Fibroblast of lung (primary cell): ENCODE data around the gene FARP1. TPM values are rescaled to one million over a fixed set of nuclear protein-coding genes. Genes with fewer than 3 reads are reported as not detected.

ENCODE experiments used
- DNase-seq, 2 donors: peaks; one replicate each; pipeline versions ENCODE4 v3.0.0 to v3.0.0-alpha.2; 2010; ENCODE audit warnings: low read depth in 2 of 2
- H2AFZ ChIP-seq: 2 replicates; pipeline ENCODE4 v1.5.1; 2012; ENCODE audit warnings: low read length, control low read depth, inconsistent platforms
- H3K27ac ChIP-seq: 2 replicates; pipeline ENCODE4 v1.5.1; 2011; ENCODE audit warnings: low read length, control low read depth; ENCODE audit not compliant: insufficient read depth
- H3K27me3 ChIP-seq: 2 replicates; pipeline ENCODE4 v1.5.1; 2011; ENCODE audit warnings: mild to moderate bottlenecking, low read length; ENCODE audit not compliant: control insufficient read depth, insufficient read depth
- H3K36me3 ChIP-seq: 2 replicates; pipeline ENCODE4 v1.5.1; 2011; ENCODE audit warnings: low read length; ENCODE audit not compliant: control insufficient read depth, insufficient read depth
- H3K4me1 ChIP-seq: 2 replicates; pipeline ENCODE4 v1.5.1; 2011; ENCODE audit warnings: low read length; ENCODE audit not compliant: control insufficient read depth, insufficient read depth; ENCODE audit errors: extremely low read depth
- H3K4me2 ChIP-seq: 2 replicates; pipeline ENCODE4 v1.5.1; 2011; ENCODE audit warnings: low read length, control low read depth; ENCODE audit not compliant: insufficient read depth; ENCODE audit errors: extremely low read depth
- H3K4me3 ChIP-seq, 4 experiments: fragments of 200-600 bp in 1 of 4; sonication (generic) in 1 of 4; replicated peaks in 1 of 4; 2 replicates each; pipeline ENCODE4 v1.5.1; 2011 to 2016; ENCODE audit warnings: low read length in 4 of 4, low read depth in 3 of 4, mild to moderate bottlenecking in 3 of 4, control low read depth in 2 of 4, inconsistent platforms in 1 of 4, mixed read lengths in 1 of 4; ENCODE audit not compliant: insufficient read depth in 1 of 4; ENCODE audit errors: control extremely low read depth in 1 of 4
- H3K79me2 ChIP-seq: 2 replicates; pipeline ENCODE4 v1.5.1; 2012; ENCODE audit warnings: mild to moderate bottlenecking, low read length, inconsistent platforms; ENCODE audit not compliant: control insufficient read depth, insufficient read depth
- H3K9ac ChIP-seq: 2 replicates; pipeline ENCODE4 v1.5.1; 2011; ENCODE audit warnings: mild to moderate bottlenecking, low read length, control low read depth; ENCODE audit not compliant: insufficient read depth
- H3K9me3 ChIP-seq: 2 replicates; pipeline ENCODE4 v1.5.1; 2012; ENCODE audit warnings: low read depth, low read length; ENCODE audit not compliant: control insufficient read depth, insufficient read depth
- H4K20me1 ChIP-seq: 2 replicates; pipeline ENCODE4 v1.5.1; 2011; ENCODE audit warnings: low read length; ENCODE audit not compliant: control insufficient read depth, insufficient read depth; ENCODE audit errors: extremely low read depth
- EZH2 ChIP-seq: IDR thresholded peaks from 2 replicates; pipeline ENCODE4 v1.5.1; 2012; ENCODE audit warnings: low read length, control low read depth, mild to moderate bottlenecking; ENCODE audit errors: missing control alignments
- polyA plus RNA-seq, 2 donors: library from polyadenylated mRNA; depleted of rRNA in 1 of 2; stranded (reverse) in 1 of 2; unstranded in 1 of 2; fragments of >200 nt; gene quantifications; 2 replicates each; pipeline ENCODE4 v1.2.1, GENCODE V29; 2011 to 2012; ENCODE audit warnings: missing spikeins in 1 of 2
- total RNA-seq: library from RNA; depleted of rRNA; stranded (reverse); fragments of >200 nt; gene quantifications from 2 replicates; pipeline ENCODE4 v1.2.1, GENCODE V29; 2014
- TF ChIP-seq, protein P1 (sequence below), 2 donors: IDR thresholded peaks in 1 of 2; conservative IDR thresholded peaks in 1 of 2; 1 replicate in 1 of 2; 2 replicates in 1 of 2; pipeline ENCODE4 v1.5.1; 2011 to 2012; ENCODE audit warnings: low read length in 2 of 2, control low read depth in 1 of 2, inconsistent platforms in 1 of 2, low read depth in 1 of 2, mild to moderate bottlenecking in 1 of 2

The FARP1 gene
- total and polyA plus RNA-seq, 2 donors (not counting 1 experiment from before 2014, with no cell fraction given) = 50.9 to 199 TPM

DNA sequence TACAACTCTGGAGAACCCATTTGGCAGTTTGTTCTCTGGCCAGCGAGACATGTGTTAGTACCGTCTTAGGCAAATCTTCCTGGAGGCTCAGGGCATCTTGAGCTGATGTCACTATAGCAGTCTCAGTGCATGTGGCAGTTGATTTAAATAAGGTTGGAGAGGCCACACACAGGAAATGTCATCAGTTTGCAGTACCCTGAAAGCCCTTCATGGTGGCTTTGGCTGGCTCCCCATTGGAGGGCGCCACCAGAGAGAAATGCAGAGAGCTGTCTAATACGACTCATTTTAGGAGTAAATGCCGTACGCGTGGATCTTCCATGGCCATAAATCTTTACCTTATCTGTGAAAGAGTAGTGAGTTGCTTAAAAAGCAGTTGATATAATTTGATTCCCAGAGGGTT, 270.9 kb downstream of the FARP1 start:
- Histone ChIP-seq H3K27me3 (no peaks in the 10 kb centered on the region), H3K4me3 (no peak overlapping the region), H3K9ac (no peak overlapping the region), H3K36me3 (peaks cover 8% of the 10 kb centered on the region), H4K20me1 (no peaks in the 10 kb centered on the region), H3K9me3 (no peaks in the 10 kb centered on the region), H3K79me2 (no peaks in the 10 kb centered on the region), H3K4me1 (no peaks in the 10 kb centered on the region), H3K4me2 (no peak overlapping the region), H2AFZ (no peak overlapping the region), H3K27ac (no peak overlapping the region)
- no peak for DNase-seq
- TF ChIP-seq EZH2 = no peak
- TF ChIP-seq, protein P1, sequence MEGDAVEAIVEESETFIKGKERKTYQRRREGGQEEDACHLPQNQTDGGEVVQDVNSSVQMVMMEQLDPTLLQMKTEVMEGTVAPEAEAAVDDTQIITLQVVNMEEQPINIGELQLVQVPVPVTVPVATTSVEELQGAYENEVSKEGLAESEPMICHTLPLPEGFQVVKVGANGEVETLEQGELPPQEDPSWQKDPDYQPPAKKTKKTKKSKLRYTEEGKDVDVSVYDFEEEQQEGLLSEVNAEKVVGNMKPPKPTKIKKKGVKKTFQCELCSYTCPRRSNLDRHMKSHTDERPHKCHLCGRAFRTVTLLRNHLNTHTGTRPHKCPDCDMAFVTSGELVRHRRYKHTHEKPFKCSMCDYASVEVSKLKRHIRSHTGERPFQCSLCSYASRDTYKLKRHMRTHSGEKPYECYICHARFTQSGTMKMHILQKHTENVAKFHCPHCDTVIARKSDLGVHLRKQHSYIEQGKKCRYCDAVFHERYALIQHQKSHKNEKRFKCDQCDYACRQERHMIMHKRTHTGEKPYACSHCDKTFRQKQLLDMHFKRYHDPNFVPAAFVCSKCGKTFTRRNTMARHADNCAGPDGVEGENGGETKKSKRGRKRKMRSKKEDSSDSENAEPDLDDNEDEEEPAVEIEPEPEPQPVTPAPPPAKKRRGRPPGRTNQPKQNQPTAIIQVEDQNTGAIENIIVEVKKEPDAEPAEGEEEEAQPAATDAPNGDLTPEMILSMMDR (conservative IDR thresholded peaks at IDR 0.05 in 1 of 2, IDR thresholded peaks at IDR 0.05 in 1 of 2; ENCODE audit: low read depth in 1 of 2, low read length in 2 of 2) = no peak

DNA sequence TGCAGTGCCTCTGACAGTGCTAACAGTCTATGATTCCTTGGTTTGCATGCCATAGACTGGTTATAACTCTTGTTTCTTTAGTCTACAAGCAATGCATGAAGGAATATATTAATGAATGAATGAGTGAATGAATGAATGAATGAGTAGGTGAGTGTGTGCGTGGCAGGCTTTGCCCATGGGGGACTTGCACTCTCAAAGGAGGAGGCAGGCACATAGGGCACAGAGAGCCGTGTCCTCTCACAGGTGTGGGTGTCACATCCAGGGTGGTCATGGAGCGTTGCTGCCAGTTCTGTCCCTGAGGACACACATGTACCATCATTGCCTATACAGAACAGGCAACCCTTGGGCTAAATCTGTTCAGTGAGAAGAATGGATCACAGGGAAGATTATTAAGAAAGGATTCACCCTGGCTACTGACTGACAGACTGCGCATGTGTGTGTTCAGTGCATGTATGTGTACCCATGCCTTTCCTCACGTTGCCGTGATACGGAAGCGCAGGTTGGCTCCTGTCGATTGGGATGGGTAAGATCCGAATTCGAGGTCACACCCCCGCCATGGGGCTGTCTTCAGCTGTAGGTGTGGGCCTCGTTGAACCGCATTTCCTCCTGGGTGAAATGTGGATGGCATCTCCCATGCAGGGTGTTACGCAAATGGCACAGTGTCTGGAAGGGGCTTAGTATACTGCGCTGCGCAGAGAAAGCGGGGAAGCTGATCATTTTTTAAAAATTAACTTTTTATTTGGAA, 272.6 kb downstream of the FARP1 start:
- H3K36me3 ChIP-seq = peaks cover 11% of the 10 kb centered on the region

DNA sequence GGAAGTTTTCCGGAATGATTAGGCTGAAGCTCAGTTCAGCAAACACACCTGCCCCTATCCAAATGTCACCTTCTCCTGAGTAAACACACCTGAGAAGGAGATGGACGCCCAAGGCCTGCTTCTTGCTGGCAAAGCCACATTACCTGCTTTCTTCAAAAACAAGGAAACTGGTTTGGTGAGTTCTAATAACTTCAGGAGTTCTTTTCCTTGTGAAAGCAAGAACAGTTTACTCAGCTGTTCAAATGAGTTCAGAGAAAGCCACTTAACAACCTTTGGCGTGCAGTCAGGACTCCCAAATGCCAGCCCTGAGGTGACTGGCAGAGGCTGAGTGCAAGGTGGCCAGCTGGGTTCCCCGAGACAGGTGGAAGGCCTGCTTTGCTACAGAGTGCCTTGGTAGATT, 273.5 kb downstream of the FARP1 start:
- TF ChIP-seq, protein P1 (conservative IDR thresholded peaks at IDR 0.05 in 1 of 2, IDR thresholded peaks at IDR 0.05 in 1 of 2; ENCODE audit: low read depth in 1 of 2, low read length in 2 of 2) = no peak
- TF ChIP-seq EZH2 = no peak
- no peak overlapping the region for H3K27ac ChIP-seq
- DNase-seq = no peak
- no peak overlapping the region for H3K4me3 ChIP-seq
- peaks cover 11% of the 10 kb centered on the region for H3K36me3 ChIP-seq
- no peaks in the 10 kb centered on the region for H3K9me3 ChIP-seq
- H3K4me2 ChIP-seq = no peak overlapping the region
- H3K79me2 ChIP-seq = no peaks in the 10 kb centered on the region
- no peaks in the 10 kb centered on the region for H4K20me1 ChIP-seq
- H3K27me3 ChIP-seq = no peaks in the 10 kb centered on the region
- H2AFZ ChIP-seq = no peak overlapping the region
- no peak overlapping the region for H3K9ac ChIP-seq
- H3K4me1 ChIP-seq = no peaks in the 10 kb centered on the region

More for the DNA sequence above, 272.6 kb downstream of the FARP1 start:
- H3K9me3 ChIP-seq = no peaks in the 10 kb centered on the region
- no peak overlapping the region for H3K4me3 ChIP-seq
- no peak for DNase-seq
- no peak overlapping the region for H3K4me2 ChIP-seq
- no peaks in the 10 kb centered on the region for H3K79me2 ChIP-seq
- H3K27ac ChIP-seq = no peak overlapping the region
- H3K27me3 ChIP-seq = no peaks in the 10 kb centered on the region
- H3K4me1 ChIP-seq = no peaks in the 10 kb centered on the region
- H4K20me1 ChIP-seq = no peaks in the 10 kb centered on the region
- TF ChIP-seq, protein P1 (conservative IDR thresholded peaks at IDR 0.05 in 1 of 2, IDR thresholded peaks at IDR 0.05 in 1 of 2; ENCODE audit: low read depth in 1 of 2, low read length in 2 of 2) = no peak
- H2AFZ ChIP-seq = no peak overlapping the region
- H3K9ac ChIP-seq = no peak overlapping the region
